ENCODE measurements around the gene ADIPOQ. TPM values are rescaled to one million over a fixed set of nuclear protein-coding genes. Genes with fewer than 3 reads are reported as not detected.
"Not testable (repeated sequence)": the region's sequence is repeated elsewhere in the genome, so short reads cannot be mapped to it uniquely, and the experiment has no call there.

Gene ADIPOQ
- total and polyA plus RNA-seq, 9 donors = 1.1 to 6.0 TPM; not detected in 7

DNA sequence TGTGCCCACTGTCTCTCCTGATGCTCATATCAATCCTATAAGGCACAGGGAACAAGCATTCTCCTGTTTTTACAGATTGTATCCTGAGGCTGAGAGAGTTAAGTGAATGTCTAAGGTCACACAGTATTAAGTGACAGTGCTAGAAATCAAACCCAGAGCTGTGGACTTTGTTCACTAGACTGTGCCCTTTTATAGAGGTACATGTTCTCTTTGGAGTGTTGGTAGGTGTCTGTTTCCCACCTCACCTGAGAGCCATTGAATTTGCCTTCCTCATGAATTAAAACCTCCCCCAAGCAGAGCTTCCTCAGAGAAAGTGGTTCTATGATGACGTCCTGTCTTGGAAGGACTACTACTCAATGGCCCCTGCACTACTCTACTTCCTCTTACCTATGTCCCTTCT is 12.4 kb downstream of the ADIPOQ start:
- no peak for TF ChIP-seq POLR2A (IDR thresholded peaks at IDR 0.05)
- TF ChIP-seq EP300 (IDR thresholded peaks at IDR 0.05) = no peak
- TF ChIP-seq, protein P1, sequence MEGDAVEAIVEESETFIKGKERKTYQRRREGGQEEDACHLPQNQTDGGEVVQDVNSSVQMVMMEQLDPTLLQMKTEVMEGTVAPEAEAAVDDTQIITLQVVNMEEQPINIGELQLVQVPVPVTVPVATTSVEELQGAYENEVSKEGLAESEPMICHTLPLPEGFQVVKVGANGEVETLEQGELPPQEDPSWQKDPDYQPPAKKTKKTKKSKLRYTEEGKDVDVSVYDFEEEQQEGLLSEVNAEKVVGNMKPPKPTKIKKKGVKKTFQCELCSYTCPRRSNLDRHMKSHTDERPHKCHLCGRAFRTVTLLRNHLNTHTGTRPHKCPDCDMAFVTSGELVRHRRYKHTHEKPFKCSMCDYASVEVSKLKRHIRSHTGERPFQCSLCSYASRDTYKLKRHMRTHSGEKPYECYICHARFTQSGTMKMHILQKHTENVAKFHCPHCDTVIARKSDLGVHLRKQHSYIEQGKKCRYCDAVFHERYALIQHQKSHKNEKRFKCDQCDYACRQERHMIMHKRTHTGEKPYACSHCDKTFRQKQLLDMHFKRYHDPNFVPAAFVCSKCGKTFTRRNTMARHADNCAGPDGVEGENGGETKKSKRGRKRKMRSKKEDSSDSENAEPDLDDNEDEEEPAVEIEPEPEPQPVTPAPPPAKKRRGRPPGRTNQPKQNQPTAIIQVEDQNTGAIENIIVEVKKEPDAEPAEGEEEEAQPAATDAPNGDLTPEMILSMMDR (IDR thresholded peaks at IDR 0.05) = no peak
- H3K9me3 ChIP-seq = no peaks in the 10 kb centered on the region
- H3K4me1 ChIP-seq (ENCODE audit: insufficient read depth) = no peaks in the 10 kb centered on the region
- H3K36me3 ChIP-seq = no peaks in the 10 kb centered on the region
- no peaks in the 10 kb centered on the region for H3K27me3 ChIP-seq
- DNase-seq = no peak
- intact Hi-C loops (cut with DNase I) = loop anchor here in 2 of 4 donors (5.0 to 10.0 kb wide), 2 partner anchors 307 to 310 kb away; no protein-coding TSS in a partner anchor
- no peak overlapping the region for H3K27ac ChIP-seq
- 0% methylated on average over 1 of the region's 1 CpG for WGBS, 3 donors
- no peak overlapping the region for H3K4me3 ChIP-seq

DNA sequence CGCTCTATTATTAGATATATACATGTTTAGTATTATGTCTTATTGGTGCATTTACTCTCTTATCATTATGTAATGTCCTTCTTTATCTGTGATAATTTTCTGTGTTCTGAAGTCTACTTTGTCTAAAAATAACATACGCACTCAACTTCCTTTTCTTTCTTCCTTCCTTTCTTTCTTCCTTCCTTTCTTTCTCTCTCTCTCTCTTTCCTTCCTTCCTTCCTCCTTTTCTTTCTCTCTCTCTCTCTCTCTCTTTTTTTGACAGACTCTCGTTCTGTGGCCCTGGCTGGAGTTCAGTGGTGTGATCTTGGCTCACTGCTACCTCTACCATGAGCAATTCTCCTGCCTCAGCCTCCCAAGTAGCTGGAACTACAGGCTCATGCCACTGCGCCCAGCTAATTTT is 15.2 kb downstream of the ADIPOQ start:
- WGBS, 3 donors = 83 to 87% (median 84%) methylated on average over 4 of the region's 4 CpGs
- intact Hi-C loops (cut with DNase I) = loop anchor here in 1 of 4 donors (10.0 kb wide), 1 partner anchor 307 kb away; no protein-coding TSS in a partner anchor
- Histone ChIP-seq H3K4me1 (ENCODE audit: insufficient read depth) (no peaks in the 10 kb centered on the region), H3K27me3 (no peaks in the 10 kb centered on the region), H3K9me3 (no peaks in the 10 kb centered on the region), H3K36me3 (no peaks in the 10 kb centered on the region), H3K4me3 (no peak overlapping the region), H3K27ac (no peak overlapping the region)
- TF ChIP-seq, protein P1 (IDR thresholded peaks at IDR 0.05) = no peak
- TF ChIP-seq EP300 (IDR thresholded peaks at IDR 0.05) (no peak), POLR2A (IDR thresholded peaks at IDR 0.05) (no peak)
- DNase-seq = no peak

DNA sequence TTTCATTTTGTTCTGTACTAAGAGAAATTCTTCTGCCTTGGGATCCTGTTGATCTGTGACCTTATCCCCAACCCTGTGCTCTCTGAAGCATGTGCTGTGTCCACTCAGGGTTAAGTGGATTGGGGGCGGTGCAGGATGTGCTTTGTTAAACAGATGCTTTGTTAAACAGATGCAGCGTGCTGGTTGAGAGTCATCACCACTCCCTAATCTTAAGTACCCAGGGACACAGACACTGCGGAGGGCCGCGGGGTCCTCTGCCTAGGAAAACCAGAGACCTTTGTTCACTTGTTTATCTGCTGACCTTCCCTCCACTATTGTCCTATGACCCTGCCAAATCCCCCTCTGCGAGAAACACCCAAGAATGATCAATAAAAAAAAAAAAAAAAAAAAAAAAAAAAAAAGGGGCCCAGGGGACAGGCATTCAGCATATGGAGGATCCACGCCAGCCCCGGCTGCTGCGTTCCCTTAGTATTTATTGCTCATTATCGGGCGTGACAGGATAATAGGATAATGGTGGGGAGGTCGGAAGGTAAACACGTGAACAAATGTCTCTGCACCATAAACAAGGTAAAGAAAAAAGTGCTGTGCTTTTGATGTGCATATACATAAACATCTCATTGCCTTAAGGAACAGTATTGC is 22.8 kb downstream of the ADIPOQ start:
- intact Hi-C loops (cut with DNase I); H3K27ac ChIP-seq; H3K4me3 ChIP-seq; H3K36me3 ChIP-seq; H3K27me3 ChIP-seq; H3K9me3 ChIP-seq; DNase-seq; H3K4me1 ChIP-seq (ENCODE audit: insufficient read depth): not testable (repeated sequence)
- 43% methylated on average over 1 of the region's 13 CpGs; no CpG with 5 or more reads in 2 of the 3 donors for WGBS, 3 donors

DNA sequence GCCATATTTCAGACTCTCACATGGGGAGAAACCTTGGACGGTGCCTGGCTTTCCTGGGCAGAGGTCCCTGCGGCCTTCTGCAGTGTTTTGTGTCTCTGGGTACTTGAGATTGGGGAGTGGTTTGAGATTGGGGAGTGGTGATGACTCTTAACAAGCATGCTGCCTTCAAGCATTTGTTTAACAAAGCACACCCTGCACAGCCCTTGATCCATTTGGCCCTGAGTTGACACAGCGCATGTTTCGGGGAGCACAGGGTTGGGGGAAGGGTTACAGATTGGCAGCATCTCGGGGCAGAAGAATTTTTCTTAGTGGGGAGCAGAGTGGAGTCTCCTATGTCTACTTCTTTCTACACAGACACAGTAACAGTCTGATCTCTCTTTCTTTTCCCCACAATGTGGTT is 23.6 kb downstream of the ADIPOQ start:
- H3K9me3 ChIP-seq; intact Hi-C loops (cut with DNase I): not testable (repeated sequence)
- no CpG with 5 or more reads among the region's 5 CpGs for WGBS, 3 donors

DNA sequence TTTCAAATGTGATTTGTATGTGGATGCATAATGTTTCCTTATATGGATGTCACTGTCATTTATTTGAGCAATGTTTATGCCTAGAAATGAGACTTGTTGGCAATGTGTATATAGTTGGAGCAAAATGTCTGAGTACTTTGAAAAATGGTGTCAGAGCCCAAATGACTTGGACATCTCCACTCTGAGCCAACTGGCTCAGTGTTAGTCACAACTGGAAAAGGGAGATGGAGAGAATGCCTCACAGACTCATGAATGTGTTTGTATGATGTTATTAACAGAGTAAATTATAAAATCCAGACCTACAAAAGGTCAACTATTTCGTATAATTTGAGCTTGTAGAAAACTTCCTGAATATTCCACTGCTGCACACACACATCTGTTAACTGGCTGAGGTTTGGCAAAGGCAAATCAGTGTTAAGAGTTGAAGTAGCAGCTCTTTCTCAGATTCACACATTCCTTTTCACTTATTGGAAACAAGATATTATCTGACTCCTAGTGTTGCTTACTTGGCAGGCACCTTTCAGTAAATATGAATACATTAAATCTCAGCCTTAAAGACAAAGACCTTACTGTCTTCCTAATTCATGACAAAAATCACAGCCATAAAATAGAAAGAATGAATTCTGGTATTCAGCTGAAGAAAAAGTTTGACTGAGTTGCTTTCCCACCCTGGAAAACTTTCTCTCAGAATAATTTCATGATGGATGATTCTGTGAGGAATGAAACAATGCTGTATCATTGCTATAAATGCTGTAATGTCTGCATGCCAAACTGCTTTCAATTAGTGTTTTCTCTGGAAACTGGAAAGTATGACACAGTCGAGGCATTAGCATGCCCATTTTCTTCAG is 27.0 kb downstream of the ADIPOQ start:
- H3K27me3 ChIP-seq = no peaks in the 10 kb centered on the region
- no peak for DNase-seq
- no peaks in the 10 kb centered on the region for H3K36me3 ChIP-seq
- no peaks in the 10 kb centered on the region for H3K4me1 ChIP-seq (ENCODE audit: insufficient read depth)
- intact Hi-C loops (cut with DNase I) = no loop called here
- no peak overlapping the region for H3K27ac ChIP-seq
- no peak overlapping the region for H3K4me3 ChIP-seq
- 31 to 49% (median 35%) methylated on average over 2 of the region's 2 CpGs for WGBS, 3 donors
- no peak for TF ChIP-seq EP300 (IDR thresholded peaks at IDR 0.05)
- TF ChIP-seq, protein P1 (IDR thresholded peaks at IDR 0.05) = no peak
- no peak for TF ChIP-seq POLR2A (IDR thresholded peaks at IDR 0.05)
- no peaks in the 10 kb centered on the region for H3K9me3 ChIP-seq

More for the DNA sequence above, 23.6 kb downstream of the ADIPOQ start:
- not testable (repeated sequence) for H3K27me3 ChIP-seq; DNase-seq; H3K36me3 ChIP-seq; H3K4me1 ChIP-seq (ENCODE audit: insufficient read depth); H3K27ac ChIP-seq; H3K4me3 ChIP-seq
